Measurements from ENCODE around the gene SLC15A5. TPM values are rescaled to one million over a fixed set of nuclear protein-coding genes. Genes with fewer than 3 reads are reported as not detected.

SLC15A5 gene
- total RNA-seq, 3 donors from 2014 or later (not counting 1 experiment from before 2014, with no cell fraction given), result not detected

GRCh38 chr12:16285586-16285985 is 8.1 kb upstream of the SLC15A5 start:
- no peaks in the 10 kb centered on the region for H3K36me3 Mint-ChIP-seq
- Histone ChIP-seq H3K27me3 (ENCODE audit: control insufficient read depth, insufficient read depth, low read length) (no peaks in the 10 kb centered on the region), H3K36me3 (ENCODE audit: control insufficient read depth, insufficient read depth, low read length) (no peaks in the 10 kb centered on the region), H3K27ac (ENCODE audit: low read length) (no peak overlapping the region), H3K9me3 (ENCODE audit: control insufficient read depth, insufficient read depth, low read length) (no peaks in the 10 kb centered on the region), H3K4me3 (ENCODE audit: low read length) (no peak overlapping the region), H3K4me1 (ENCODE audit: control insufficient read depth, insufficient read depth, low read length) (no peaks in the 10 kb centered on the region)
- H3K27ac Mint-ChIP-seq, result no peak overlapping the region
- TF ChIP-seq, protein P1, sequence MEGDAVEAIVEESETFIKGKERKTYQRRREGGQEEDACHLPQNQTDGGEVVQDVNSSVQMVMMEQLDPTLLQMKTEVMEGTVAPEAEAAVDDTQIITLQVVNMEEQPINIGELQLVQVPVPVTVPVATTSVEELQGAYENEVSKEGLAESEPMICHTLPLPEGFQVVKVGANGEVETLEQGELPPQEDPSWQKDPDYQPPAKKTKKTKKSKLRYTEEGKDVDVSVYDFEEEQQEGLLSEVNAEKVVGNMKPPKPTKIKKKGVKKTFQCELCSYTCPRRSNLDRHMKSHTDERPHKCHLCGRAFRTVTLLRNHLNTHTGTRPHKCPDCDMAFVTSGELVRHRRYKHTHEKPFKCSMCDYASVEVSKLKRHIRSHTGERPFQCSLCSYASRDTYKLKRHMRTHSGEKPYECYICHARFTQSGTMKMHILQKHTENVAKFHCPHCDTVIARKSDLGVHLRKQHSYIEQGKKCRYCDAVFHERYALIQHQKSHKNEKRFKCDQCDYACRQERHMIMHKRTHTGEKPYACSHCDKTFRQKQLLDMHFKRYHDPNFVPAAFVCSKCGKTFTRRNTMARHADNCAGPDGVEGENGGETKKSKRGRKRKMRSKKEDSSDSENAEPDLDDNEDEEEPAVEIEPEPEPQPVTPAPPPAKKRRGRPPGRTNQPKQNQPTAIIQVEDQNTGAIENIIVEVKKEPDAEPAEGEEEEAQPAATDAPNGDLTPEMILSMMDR (IDR thresholded peaks at IDR 0.05), result no peak
- 88% methylated on average over 3 of the region's 3 CpGs for WGBS (ENCODE audit: insufficient coverage)
- intact Hi-C loops (cut with micrococcal nuclease), result no loop called here
- no peaks in the 10 kb centered on the region for H3K4me1 Mint-ChIP-seq
- no peak overlapping the region for H3K4me3 Mint-ChIP-seq
- H3K9me3 Mint-ChIP-seq, result peaks cover 5 to 12% of the 10 kb centered on the region in 2 donors
- no peaks in the 10 kb centered on the region for H3K27me3 Mint-ChIP-seq (ENCODE audit: low read depth in 2 of 2)
- no peak for DNase-seq
- no peak for ATAC-seq

GRCh38 chr12:16282978-16283377 is 5.5 kb upstream of the SLC15A5 start:
- Histone ChIP-seq H3K36me3 (ENCODE audit: control insufficient read depth, insufficient read depth, low read length) (no peaks in the 10 kb centered on the region), H3K4me1 (ENCODE audit: control insufficient read depth, insufficient read depth, low read length) (no peaks in the 10 kb centered on the region), H3K4me3 (ENCODE audit: low read length) (no peak overlapping the region), H3K27me3 (ENCODE audit: control insufficient read depth, insufficient read depth, low read length) (no peaks in the 10 kb centered on the region), H3K27ac (ENCODE audit: low read length) (no peak overlapping the region), H3K9me3 (ENCODE audit: control insufficient read depth, insufficient read depth, low read length) (no peaks in the 10 kb centered on the region)
- no peak for ATAC-seq
- intact Hi-C loops (cut with micrococcal nuclease), result no loop called here
- Mint-ChIP-seq H3K36me3 (no peaks in the 10 kb centered on the region), H3K27ac (no peak overlapping the region), H3K4me3 (no peak overlapping the region), H3K27me3 (ENCODE audit: low read depth in 2 of 2) (no peaks in the 10 kb centered on the region), H3K4me1 (no peaks in the 10 kb centered on the region), H3K9me3 (peaks cover 5 to 12% of the 10 kb centered on the region in 2 donors)
- DNase-seq, result no peak
- TF ChIP-seq, protein P1 (IDR thresholded peaks at IDR 0.05), result no peak
- 80% methylated on average over 1 of the region's 2 CpGs for WGBS (ENCODE audit: insufficient coverage)

DNA sequence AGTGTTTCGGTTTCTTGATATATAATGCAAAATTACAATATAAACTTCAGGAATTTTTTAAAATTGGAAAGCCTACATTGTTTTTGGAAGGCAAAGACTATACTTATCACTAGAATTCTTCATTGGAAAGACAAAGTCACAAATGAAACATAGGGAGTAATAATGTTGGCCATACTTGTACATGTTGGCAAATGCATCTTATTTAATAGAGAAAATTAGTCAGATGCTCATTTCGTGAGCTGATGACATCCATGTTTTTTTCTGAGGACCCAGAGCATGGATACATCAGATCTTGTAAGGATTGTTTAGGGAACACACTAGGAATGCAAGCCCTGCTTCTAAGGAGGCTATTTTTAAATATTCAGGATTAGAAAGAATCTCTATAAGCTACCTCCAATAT is 4.6 kb upstream of the SLC15A5 start:
- TF ChIP-seq, protein P1 (IDR thresholded peaks at IDR 0.05), result no peak

DNA sequence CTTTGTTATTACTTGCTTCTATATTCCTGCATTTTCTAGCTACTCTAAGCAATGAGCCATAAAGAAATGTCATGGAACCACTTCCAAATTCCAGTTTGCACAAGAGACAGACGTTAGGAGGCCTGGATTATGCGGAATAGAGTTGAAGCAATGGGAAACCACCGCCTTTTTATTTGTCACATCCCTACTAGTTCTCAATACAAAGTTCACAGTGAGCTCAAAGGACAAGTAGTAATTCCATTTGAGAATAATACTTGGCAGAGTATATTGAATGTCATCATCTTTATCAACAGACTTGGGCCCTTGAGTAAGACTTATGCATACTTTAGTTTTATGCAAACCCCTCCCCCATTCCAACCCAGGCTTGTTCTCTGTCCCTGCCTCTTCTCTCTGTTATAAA is 3.7 kb upstream of the SLC15A5 start:
- TF ChIP-seq, protein P1 (IDR thresholded peaks at IDR 0.05), result no peak
- ATAC-seq (no peak), DNase-seq (no peak)
- no peaks in the 10 kb centered on the region for H3K9me3 ChIP-seq (ENCODE audit: control insufficient read depth, insufficient read depth, low read length)
- H3K36me3 ChIP-seq (ENCODE audit: control insufficient read depth, insufficient read depth, low read length), result no peaks in the 10 kb centered on the region
- no peaks in the 10 kb centered on the region for H3K27me3 ChIP-seq (ENCODE audit: control insufficient read depth, insufficient read depth, low read length)
- no peak overlapping the region for H3K27ac ChIP-seq (ENCODE audit: low read length)
- H3K4me1 ChIP-seq (ENCODE audit: control insufficient read depth, insufficient read depth, low read length), result no peaks in the 10 kb centered on the region
- Mint-ChIP-seq H3K4me3 (no peak overlapping the region), H3K27ac (no peak overlapping the region), H3K36me3 (no peaks in the 10 kb centered on the region), H3K9me3 (peaks cover 8 to 11% of the 10 kb centered on the region in 2 donors), H3K4me1 (no peaks in the 10 kb centered on the region), H3K27me3 (ENCODE audit: low read depth in 2 of 2) (no peaks in the 10 kb centered on the region)
- WGBS (ENCODE audit: insufficient coverage), result 85% methylated on average over 2 of the region's 3 CpGs
- intact Hi-C loops (cut with micrococcal nuclease), result no loop called here
- H3K4me3 ChIP-seq (ENCODE audit: low read length), result no peak overlapping the region

More for the DNA sequence above, 4.6 kb upstream of the SLC15A5 start:
- DNase-seq (no peak), ATAC-seq (no peak)
- no peaks in the 10 kb centered on the region for H3K36me3 ChIP-seq (ENCODE audit: control insufficient read depth, insufficient read depth, low read length)
- no peak overlapping the region for H3K4me3 Mint-ChIP-seq
- H3K4me1 ChIP-seq (ENCODE audit: control insufficient read depth, insufficient read depth, low read length), result no peaks in the 10 kb centered on the region
- no peak overlapping the region for H3K27ac ChIP-seq (ENCODE audit: low read length)
- H3K27ac Mint-ChIP-seq, result no peak overlapping the region
- no peaks in the 10 kb centered on the region for H3K9me3 ChIP-seq (ENCODE audit: control insufficient read depth, insufficient read depth, low read length)
- H3K27me3 Mint-ChIP-seq (ENCODE audit: low read depth in 2 of 2), result no peaks in the 10 kb centered on the region
- WGBS (ENCODE audit: insufficient coverage), result 69% methylated on average over 1 of the region's 2 CpGs
- H3K4me1 Mint-ChIP-seq, result no peaks in the 10 kb centered on the region
- no peaks in the 10 kb centered on the region for H3K36me3 Mint-ChIP-seq
- no peak overlapping the region for H3K4me3 ChIP-seq (ENCODE audit: low read length)
- peaks cover 5 to 8% of the 10 kb centered on the region in 2 donors for H3K9me3 Mint-ChIP-seq
- H3K27me3 ChIP-seq (ENCODE audit: control insufficient read depth, insufficient read depth, low read length), result no peaks in the 10 kb centered on the region
- intact Hi-C loops (cut with micrococcal nuclease), result no loop called here

Data from natural killer cell (primary cell).